K562 (cell line): Measurements from ENCODE around the gene ANKRD13D. TPM values are rescaled to one million over a fixed set of nuclear protein-coding genes. Genes with fewer than 3 reads are reported as not detected.
A peak's percentile ranks its signal among the peaks of the same experiment; 100 is the strongest.

Source experiments
- BRF1 ChIP-seq: IDR thresholded peaks from 3 replicates; pipeline ENCODE4 v1.6.1; 2011; ENCODE audit warnings: borderline replicate concordance, mild to moderate bottlenecking; ENCODE audit not compliant: insufficient read length; ENCODE audit errors: extremely low read depth
- CBX1 ChIP-seq: sonication (generic); IDR thresholded peaks from 2 replicates; pipeline ENCODE4 v1.6.1; 2016; ENCODE audit warnings: antibody characterized with exemption, low read depth, mild to moderate bottlenecking
- ELF1 ChIP-seq: fragments of 200-800 bp; sonication (Bioruptor generic); IDR thresholded peaks from 2 replicates; pipeline ENCODE4 v1.6.1; 2016; ENCODE audit warnings: missing genetic modification characterization, missing compliant biosample characterization
- FOSL1 ChIP-seq: fragments of 200-800 bp; sonication (Bioruptor generic); conservative IDR thresholded peaks from 2 replicates; pipeline ENCODE4 v1.6.1; 2016; ENCODE audit warnings: missing genetic modification characterization, missing compliant biosample characterization
- HDAC1 ChIP-seq, 2 experiments: fragments of 450-650 bp; IDR thresholded peaks; 2 replicates each; pipeline ENCODE4 v1.6.1; 2016 to 2017; ENCODE audit warnings: inconsistent platforms in 1 of 2, mild to moderate bottlenecking in 1 of 2, moderate library complexity in 1 of 2
- MAZ ChIP-seq, 2 experiments: fragments of 450-650 bp in 1 of 2; sonication (generic) in 1 of 2; formaldehyde crosslinking; IDR thresholded peaks in 1 of 2; conservative IDR thresholded peaks in 1 of 2; 2 replicates each; pipeline versions ENCODE4 v1.4.0 to v1.5.0; 2020; ENCODE audit warnings: mild to moderate bottlenecking in 1 of 2, missing genetic modification reagents in 1 of 2
- OTX1 ChIP-seq: fragments of 450-650 bp; formaldehyde crosslinking; IDR thresholded peaks from 2 replicates; pipeline ENCODE4 v1.4.0; 2022; ENCODE audit warnings: mild to moderate bottlenecking
- RBM39 ChIP-seq: fragments of 200-400 bp; formaldehyde crosslinking; optimal IDR thresholded peaks from 2 replicates; pipeline ENCODE3; 2018; ENCODE audit warnings: low read depth, low read length
- RNF2 ChIP-seq: sonication (generic); IDR thresholded peaks from 2 replicates; pipeline ENCODE4 v1.6.1; 2016
- SMARCE1 ChIP-seq: fragments of 450-650 bp; IDR thresholded peaks from 2 replicates; pipeline ENCODE4 v1.7.1; 2016; ENCODE audit warnings: mild to moderate bottlenecking
- ZBTB1 ChIP-seq: sonication (generic); formaldehyde crosslinking; IDR thresholded peaks from 2 replicates; pipeline ENCODE4 v1.8.1; 2023; ENCODE audit warnings: missing genetic modification reagents, low read depth, mild to moderate bottlenecking, borderline replicate concordance
- ZFPM2 ChIP-seq: fragments of 250-450 bp; sonication (Bioruptor Pico); IDR thresholded peaks from 2 replicates; pipeline ENCODE4 v1.5.1; 2022; ENCODE audit warnings: mild to moderate bottlenecking
- ZNF239 ChIP-seq: fragments of 250-450 bp; sonication (Bioruptor Pico); IDR thresholded peaks from 2 replicates; pipeline ENCODE4 v1.4.0; 2020; ENCODE audit warnings: mild to moderate bottlenecking
- ZNF3 ChIP-seq: fragments of 250-450 bp; sonication (Bioruptor Pico); IDR thresholded peaks from 2 replicates; pipeline ENCODE4 v1.5.0; 2021; ENCODE audit warnings: mild to moderate bottlenecking, moderate library complexity
- ZNF507 ChIP-seq: conservative IDR thresholded peaks from 2 replicates; pipeline ENCODE4 v1.6.1; 2017; ENCODE audit warnings: missing genetic modification characterization, missing compliant biosample characterization
- ZSCAN32 ChIP-seq: fragments of 450-650 bp; formaldehyde crosslinking; IDR thresholded peaks from 2 replicates; pipeline ENCODE4 v1.4.0; 2020; ENCODE audit warnings: mild to moderate bottlenecking, moderate library complexity
- polyA plus RNA-seq, 8 experiments: library from polyadenylated mRNA; depleted of rRNA in 4 of 8; stranded (reverse) in 5 of 8; unstranded in 3 of 8; fragments of >200 nt; fragmentation: Nextera tagmentation in 2 of 8; fragmentation: Illumina TruSeq in 1 of 8; extraction: Ambion mirVana in 2 of 8; extraction: Trizol in 1 of 8; gene quantifications; 2 replicates each; pipeline versions ENCODE4 v1.2.1 to v1.2.3, GENCODE V29; 2011 to 2014; ENCODE audit warnings: inconsistent platforms in 1 of 8, missing spikeins in 1 of 8
- total RNA-seq, 7 experiments: library from RNA; depleted of rRNA in 6 of 7; stranded (reverse); fragments of >200 nt in 6 of 7; fragmentation: Illumina TruSeq in 2 of 7; extraction: Trizol in 2 of 7; gene quantifications; 2 replicates each; pipeline versions ENCODE4 v1.2.1 to v1.2.3, GENCODE V29; 2011 to 2021; ENCODE audit warnings: low replicate concordance in 1 of 7
- TF ChIP-seq, protein P1 (sequence below): fragments of 450-650 bp; formaldehyde crosslinking; conservative IDR thresholded peaks from 2 replicates; pipeline ENCODE4 v1.4.0; 2022; ENCODE audit warnings: mild to moderate bottlenecking, missing genetic modification characterization
- TF ChIP-seq, protein P2 (sequence below): fragments of 250-450 bp; sonication (Bioruptor Pico); IDR thresholded peaks from 2 replicates; pipeline ENCODE4 v1.9.0; 2021; ENCODE audit warnings: mild to moderate bottlenecking, inconsistent platforms
- TF ChIP-seq, protein P3 (sequence below): fragments of 450-650 bp; IDR thresholded peaks from 2 replicates; pipeline ENCODE4 v1.6.1; 2016; ENCODE audit warnings: missing biosample characterization, missing genetic modification characterization

Gene ANKRD13D
- total and polyA plus RNA-seq, 9 of the 15 experiments (the other 6 are each of a cell fraction or from before 2014, with no cell fraction given) = 0.94 to 40.9 (median 22.4) TPM

DNA sequence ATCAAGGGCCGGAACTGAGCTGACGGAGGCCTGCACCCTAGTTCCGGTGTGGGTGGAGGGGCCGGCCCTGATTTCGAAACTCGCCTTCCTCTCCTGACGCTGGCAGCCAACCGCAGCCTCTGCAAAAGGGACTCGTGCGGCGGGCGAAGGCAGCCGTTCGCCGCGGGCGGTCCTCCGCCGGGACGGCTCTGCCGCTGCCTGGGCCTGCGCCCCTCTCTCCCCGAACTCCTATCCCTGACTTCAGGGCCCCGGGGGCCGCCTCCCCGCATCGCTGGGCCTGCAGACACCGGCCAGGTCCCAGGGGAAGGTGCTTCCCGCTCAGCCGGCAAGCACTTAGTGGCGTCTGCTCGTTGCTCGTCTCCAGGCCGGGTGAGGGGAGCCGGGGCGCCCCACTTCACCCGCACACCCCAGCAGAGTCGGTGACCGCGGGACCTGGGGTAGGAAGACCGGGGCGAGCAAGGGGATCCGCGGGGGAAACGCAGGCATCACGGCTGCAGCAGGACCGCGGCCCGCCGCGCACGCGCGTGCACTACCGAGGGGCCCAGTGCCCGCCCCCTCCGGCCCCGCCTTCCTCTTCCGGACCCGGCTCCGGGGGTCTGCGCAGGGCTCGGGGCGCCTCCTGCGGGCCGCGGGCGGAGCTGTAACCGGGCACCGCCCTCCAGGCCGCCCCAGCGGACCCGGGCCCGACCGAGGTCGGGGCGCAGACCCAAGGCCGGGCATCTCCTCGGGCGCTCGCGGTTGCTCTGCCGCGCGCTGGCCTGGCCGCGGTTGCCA is 464 bp upstream of the ANKRD13D start (continued):
- TF ChIP-seq ZBTB1 (CRISPR knock-in tag) (no peak), OTX1 (no peak), ZNF239 (no peak), MAZ (CRISPR knock-in tag; conservative IDR thresholded peaks at IDR 0.05 in 1 of 2, IDR thresholded peaks at IDR 0.05 in 1 of 2) (peak in 1 of 2 experiments; percentile 91; a peak in 2 of 4 replicates), ZNF3 (CRISPR knock-in tag) (no peak), FOSL1 (no peak), RNF2 (peak; percentile 98), ELF1 (tag) (peak; percentile 88), ZSCAN32 (CRISPR knock-in tag) (no peak), ZNF507 (tag) (no peak), RBM39 (no peak), ZFPM2 (CRISPR knock-in tag) (no peak), SMARCE1 (peak; percentile 36; the same call in 1 of the 2 replicates), HDAC1 (IDR thresholded peaks at IDR 0.05) (peak in 1 of 2 experiments; percentile 69; a peak in 2 of 4 replicates), BRF1 (no peak), CBX1 (no peak; the same call in 1 of the 2 replicates)
- TF ChIP-seq, protein P1, sequence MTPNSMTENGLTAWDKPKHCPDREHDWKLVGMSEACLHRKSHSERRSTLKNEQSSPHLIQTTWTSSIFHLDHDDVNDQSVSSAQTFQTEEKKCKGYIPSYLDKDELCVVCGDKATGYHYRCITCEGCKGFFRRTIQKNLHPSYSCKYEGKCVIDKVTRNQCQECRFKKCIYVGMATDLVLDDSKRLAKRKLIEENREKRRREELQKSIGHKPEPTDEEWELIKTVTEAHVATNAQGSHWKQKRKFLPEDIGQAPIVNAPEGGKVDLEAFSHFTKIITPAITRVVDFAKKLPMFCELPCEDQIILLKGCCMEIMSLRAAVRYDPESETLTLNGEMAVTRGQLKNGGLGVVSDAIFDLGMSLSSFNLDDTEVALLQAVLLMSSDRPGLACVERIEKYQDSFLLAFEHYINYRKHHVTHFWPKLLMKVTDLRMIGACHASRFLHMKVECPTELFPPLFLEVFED (CRISPR knock-in tag) = no peak
- TF ChIP-seq, protein P2, sequence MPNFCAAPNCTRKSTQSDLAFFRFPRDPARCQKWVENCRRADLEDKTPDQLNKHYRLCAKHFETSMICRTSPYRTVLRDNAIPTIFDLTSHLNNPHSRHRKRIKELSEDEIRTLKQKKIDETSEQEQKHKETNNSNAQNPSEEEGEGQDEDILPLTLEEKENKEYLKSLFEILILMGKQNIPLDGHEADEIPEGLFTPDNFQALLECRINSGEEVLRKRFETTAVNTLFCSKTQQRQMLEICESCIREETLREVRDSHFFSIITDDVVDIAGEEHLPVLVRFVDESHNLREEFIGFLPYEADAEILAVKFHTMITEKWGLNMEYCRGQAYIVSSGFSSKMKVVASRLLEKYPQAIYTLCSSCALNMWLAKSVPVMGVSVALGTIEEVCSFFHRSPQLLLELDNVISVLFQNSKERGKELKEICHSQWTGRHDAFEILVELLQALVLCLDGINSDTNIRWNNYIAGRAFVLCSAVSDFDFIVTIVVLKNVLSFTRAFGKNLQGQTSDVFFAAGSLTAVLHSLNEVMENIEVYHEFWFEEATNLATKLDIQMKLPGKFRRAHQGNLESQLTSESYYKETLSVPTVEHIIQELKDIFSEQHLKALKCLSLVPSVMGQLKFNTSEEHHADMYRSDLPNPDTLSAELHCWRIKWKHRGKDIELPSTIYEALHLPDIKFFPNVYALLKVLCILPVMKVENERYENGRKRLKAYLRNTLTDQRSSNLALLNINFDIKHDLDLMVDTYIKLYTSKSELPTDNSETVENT = no peak
- TF ChIP-seq, protein P3, sequence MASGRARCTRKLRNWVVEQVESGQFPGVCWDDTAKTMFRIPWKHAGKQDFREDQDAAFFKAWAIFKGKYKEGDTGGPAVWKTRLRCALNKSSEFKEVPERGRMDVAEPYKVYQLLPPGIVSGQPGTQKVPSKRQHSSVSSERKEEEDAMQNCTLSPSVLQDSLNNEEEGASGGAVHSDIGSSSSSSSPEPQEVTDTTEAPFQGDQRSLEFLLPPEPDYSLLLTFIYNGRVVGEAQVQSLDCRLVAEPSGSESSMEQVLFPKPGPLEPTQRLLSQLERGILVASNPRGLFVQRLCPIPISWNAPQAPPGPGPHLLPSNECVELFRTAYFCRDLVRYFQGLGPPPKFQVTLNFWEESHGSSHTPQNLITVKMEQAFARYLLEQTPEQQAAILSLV (tag) = no peak
